22Rv1 (cell line): ENCODE results near the gene GLRA1.

Experiments used
- H3K27ac ChIP-seq: fragments of 450-650 bp; 2 replicates; pipeline ENCODE4 v1.5.1; 2017
- ZFX ChIP-seq: fragments of 450-650 bp; IDR thresholded peaks from 2 replicates; pipeline ENCODE4 v1.6.1; 2017; ENCODE audit warnings: antibody characterized with exemption, borderline replicate concordance
- TF ChIP-seq, protein P1 (sequence below): fragments of 450-650 bp; IDR thresholded peaks from 2 replicates; pipeline ENCODE4 v1.5.1; 2017; ENCODE audit warnings: mild to moderate bottlenecking

GLRA1 gene

DNA sequence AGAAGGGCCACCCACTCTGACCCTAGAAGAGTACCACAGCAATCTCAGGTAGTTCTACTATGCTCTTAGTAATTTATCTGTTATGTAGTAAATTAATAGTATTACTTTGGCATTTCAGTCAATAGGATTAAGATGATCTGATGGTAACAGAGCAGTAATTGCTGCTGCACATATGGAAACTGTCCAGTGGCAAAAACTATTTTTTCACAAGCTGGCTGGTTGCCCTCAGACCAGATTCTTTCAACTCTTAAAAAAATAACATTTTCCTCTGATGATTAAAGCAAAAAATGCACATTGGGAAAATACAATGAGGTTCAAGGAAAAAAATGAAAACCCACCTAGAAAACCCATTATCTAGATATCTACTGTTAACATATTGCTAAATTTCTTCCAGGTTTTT is 19.7 kb downstream of the GLRA1 start:
- H3K27ac ChIP-seq: no peak overlapping the region
- no peak for TF ChIP-seq ZFX

DNA sequence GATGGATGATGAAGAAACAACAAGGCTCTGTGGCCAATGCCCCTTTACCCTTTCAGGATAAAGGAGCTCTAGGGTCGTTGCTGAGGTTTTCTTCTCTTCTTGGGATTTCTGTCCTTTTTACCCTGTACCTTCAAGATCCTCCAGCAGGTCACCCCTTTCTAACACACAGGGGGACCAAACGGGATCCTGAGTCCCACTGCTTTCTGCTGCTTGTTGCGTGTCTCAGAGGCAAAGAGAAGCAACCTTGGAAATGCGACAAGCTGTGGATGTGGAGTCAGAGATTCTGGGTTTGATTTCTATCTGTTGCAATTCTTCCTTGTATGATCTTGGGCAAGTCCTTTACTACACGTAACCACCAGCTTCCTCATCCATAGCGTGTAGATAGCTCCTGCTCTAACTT is 20.5 kb downstream of the GLRA1 start:
- H3K27ac ChIP-seq: no peak overlapping the region
- no peak for TF ChIP-seq ZFX
- TF ChIP-seq, protein P1, sequence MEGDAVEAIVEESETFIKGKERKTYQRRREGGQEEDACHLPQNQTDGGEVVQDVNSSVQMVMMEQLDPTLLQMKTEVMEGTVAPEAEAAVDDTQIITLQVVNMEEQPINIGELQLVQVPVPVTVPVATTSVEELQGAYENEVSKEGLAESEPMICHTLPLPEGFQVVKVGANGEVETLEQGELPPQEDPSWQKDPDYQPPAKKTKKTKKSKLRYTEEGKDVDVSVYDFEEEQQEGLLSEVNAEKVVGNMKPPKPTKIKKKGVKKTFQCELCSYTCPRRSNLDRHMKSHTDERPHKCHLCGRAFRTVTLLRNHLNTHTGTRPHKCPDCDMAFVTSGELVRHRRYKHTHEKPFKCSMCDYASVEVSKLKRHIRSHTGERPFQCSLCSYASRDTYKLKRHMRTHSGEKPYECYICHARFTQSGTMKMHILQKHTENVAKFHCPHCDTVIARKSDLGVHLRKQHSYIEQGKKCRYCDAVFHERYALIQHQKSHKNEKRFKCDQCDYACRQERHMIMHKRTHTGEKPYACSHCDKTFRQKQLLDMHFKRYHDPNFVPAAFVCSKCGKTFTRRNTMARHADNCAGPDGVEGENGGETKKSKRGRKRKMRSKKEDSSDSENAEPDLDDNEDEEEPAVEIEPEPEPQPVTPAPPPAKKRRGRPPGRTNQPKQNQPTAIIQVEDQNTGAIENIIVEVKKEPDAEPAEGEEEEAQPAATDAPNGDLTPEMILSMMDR: no peak

DNA sequence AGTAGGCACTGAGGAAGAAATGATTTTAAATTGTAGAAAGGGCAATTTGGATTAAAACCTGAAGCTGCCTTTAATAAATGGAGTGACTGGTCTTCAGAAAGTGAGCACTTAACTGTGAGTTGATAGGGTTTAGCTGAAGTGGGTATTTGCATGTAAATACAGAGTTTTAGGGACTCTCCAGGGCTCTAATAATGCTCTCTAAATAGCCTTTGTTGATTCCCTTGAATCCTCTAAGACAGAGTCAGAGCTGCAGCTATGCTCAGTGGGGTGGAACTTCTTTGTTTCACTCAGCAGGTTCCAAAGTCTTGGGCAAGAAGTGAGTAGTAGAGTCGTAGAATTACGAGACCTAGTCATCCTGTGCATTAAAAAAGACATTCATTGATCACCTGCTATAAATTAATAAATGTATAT is 21.4 kb downstream of the GLRA1 start:
- no peak for TF ChIP-seq ZFX
- TF ChIP-seq, protein P1: no peak
- H3K27ac ChIP-seq: no peak overlapping the region

DNA sequence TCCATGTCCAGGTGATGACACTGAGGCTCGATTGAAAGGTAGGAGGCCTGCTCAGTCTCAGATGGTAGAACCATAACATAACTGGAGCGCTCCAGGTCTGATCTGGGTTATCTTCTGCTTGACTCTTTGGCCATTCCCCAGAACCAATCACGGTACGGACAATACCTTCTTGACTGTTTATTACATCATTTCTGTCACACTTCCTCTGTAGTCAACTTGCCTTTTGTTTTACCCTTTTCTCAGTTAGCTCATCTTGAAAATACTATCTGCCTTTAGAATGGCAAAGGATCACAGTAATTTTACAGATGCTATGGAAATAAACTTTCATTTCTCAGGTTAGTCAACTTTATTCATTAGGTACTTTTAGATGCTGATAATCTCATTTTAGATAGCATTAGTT is 22.4 kb downstream of the GLRA1 start:
- TF ChIP-seq, protein P1: no peak
- no peak for TF ChIP-seq ZFX
- H3K27ac ChIP-seq: no peak overlapping the region

DNA sequence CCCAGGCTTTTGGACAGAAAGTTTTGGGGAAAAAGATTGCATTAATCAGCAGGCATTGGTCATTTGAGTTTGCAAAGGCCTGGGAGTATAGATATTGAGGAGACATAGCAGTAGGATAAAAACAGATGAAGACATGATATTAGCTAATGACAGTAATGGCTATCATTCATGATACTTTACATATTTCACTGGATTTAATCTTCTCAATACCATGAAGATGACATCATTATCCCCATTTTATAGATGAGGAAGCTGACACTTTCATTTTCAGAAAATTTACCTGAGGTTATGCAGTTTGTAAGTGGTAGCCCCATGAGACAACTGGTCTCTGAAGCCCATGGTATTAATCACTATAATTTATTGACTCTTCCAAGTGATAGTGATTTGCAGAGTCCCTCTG is 23.0 kb downstream of the GLRA1 start:
- no peak for TF ChIP-seq ZFX
- TF ChIP-seq, protein P1: no peak
- H3K27ac ChIP-seq: no peak overlapping the region

DNA sequence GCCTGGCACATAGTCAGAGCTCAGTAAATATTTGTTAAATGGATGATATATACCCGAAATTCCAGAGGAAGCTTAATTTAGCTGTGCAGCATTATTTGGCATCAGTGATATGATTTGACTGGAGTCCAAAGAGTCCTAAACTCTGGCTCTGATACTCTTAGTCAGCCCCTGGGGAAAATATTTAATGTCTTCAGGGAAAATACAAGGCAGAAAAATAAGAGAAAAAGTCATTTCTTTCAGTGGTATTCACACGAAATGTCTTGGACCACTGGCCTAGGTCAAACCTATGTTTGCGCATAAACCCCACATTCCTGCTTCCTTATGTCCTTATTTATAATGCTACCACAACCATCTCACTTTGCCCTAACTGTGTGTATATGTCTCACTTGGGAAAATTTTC is 23.8 kb downstream of the GLRA1 start:
- TF ChIP-seq ZFX: no peak
- TF ChIP-seq, protein P1: no peak
- H3K27ac ChIP-seq: no peak overlapping the region

DNA sequence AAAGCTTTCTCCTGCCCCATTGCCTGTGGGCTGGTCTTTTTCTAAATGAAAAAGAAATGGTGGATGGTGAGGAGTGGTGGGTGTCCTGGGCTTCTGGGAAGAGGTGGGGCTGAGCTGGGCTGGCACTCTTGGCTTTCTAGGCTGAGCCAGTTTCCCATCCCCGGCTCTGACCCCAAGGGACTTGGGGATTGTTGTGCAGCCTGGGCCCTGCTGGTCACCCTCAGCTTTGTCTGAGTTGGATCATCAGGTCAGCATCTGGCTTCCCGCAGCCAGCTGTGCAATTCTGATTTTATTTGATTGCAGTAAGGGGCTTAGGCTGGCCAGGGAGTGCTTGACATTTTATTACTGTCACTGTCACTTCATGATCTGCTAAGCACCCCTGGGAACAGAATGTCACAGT is 25.3 kb downstream of the GLRA1 start:
- no peak for TF ChIP-seq ZFX
- TF ChIP-seq, protein P1: no peak
- H3K27ac ChIP-seq: no peak overlapping the region

DNA sequence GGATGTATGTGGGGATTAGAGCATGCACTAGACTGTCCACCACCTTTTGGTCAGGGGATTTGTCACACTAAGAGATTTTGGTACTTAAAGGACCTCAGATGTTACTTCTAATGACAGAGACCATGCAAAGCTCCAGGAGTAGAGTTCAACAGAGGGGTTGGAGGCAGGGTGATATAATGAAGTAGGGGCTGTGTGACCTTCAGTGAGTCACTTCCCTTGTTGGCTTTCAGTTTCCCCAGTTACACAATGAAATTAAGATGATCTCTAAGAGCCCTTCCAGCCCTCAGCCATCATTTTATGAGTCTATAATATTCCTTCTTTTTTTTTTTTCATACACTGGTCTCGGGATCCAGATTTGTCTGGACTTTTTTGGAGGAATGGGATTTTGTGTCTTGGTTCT is 26.8 kb downstream of the GLRA1 start:
- H3K27ac ChIP-seq: no peak overlapping the region
- no peak for TF ChIP-seq ZFX
- TF ChIP-seq, protein P1: no peak
